GM12878 (cell line): ENCODE data around the gene PRM2. TPM values are rescaled to one million over a fixed set of nuclear protein-coding genes. Genes with fewer than 3 reads are reported as not detected.

Experiments
- ATAC-seq: fragments of 200-7000 bp; cut with Tn5 transposase; 3 replicates; pipeline ENCODE4 v1.9.1; 2020; ENCODE audit warnings: mild to moderate bottlenecking, moderate library complexity
- BruUV-seq: library from RNA; stranded (reverse); fragments of 400-500 nt; replicated peaks from 2 replicates; lab custom pipeline; 2021; lab: Mats Ljungman, UMichigan
- CTCF ChIA-PET: fragments of 300-600 bp; sonication (Branson Sonifier 250); formaldehyde crosslinking; extraction: SDS; loops from one replicate; lab custom pipeline; 2021; ENCODE audit warnings: inconsistent platforms; lab: Yijun Ruan, JAX
- POLR2A ChIA-PET: fragments of 350-600 bp; formaldehyde crosslinking; extraction: SDS; loops from one replicate; lab custom pipeline; 2021; ENCODE audit warnings: inconsistent platforms; lab: Charles Lee
- RAD21 ChIA-PET: fragments of 300-600 bp; sonication (Branson Sonifier 250); formaldehyde crosslinking; loops from one replicate; lab custom pipeline; 2023; ENCODE audit warnings: antibody characterized with exemption; ENCODE audit not compliant: unreplicated experiment; lab: Charles Lee
- SMC1A ChIA-PET: fragments of 300-600 bp; sonication (Branson Sonifier 250); formaldehyde crosslinking; loops from one replicate; lab custom pipeline; 2023; ENCODE audit not compliant: unreplicated experiment, uncharacterized antibody; lab: Charles Lee
- DNase-seq: peaks from one replicate; pipeline ENCODE4 v3.0.0-alpha.2; 2011; ENCODE audit warnings: low read depth, low spot score
- FAIRE-seq: peaks from 3 replicates; lab custom pipeline; 2011; peaks lifted over from hg19 to GRCh38; lab: Jason Lieb, UNC
- H2AFZ ChIP-seq: 2 replicates; pipeline ENCODE4 v1.6.0; 2011; ENCODE audit warnings: low read depth, low read length, control low read depth; ENCODE audit not compliant: control insufficient read depth
- H3K27ac ChIP-seq: 2 replicates; pipeline ENCODE4 v1.5.1; 2011; ENCODE audit warnings: control low read depth; ENCODE audit not compliant: control insufficient read depth, insufficient read depth
- H3K27me3 ChIP-seq, 2 experiments: replicated peaks in 1 of 2; 2 replicates each; pipeline versions ENCODE4 v1.6.0 to v1.6.1; 2011; ENCODE audit warnings: low read length in 1 of 2; ENCODE audit not compliant: control insufficient read depth in 2 of 2, insufficient read depth in 2 of 2
- H3K36me3 ChIP-seq, 2 experiments: 2 replicates each; pipeline ENCODE4 v1.5.1; 2011; ENCODE audit warnings: low read length in 1 of 2; ENCODE audit not compliant: control insufficient read depth in 2 of 2, insufficient read depth in 2 of 2
- H3K4me1 ChIP-seq: 2 replicates; pipeline ENCODE4 v1.6.1; 2011; ENCODE audit warnings: mild to moderate bottlenecking, low read length, moderate library complexity, mixed read lengths; ENCODE audit not compliant: control insufficient read depth, insufficient read depth
- H3K4me2 ChIP-seq: 2 replicates; pipeline ENCODE4 v1.6.0; 2011; ENCODE audit warnings: control low read depth; ENCODE audit not compliant: control insufficient read depth, insufficient read depth
- H3K4me3 ChIP-seq: fragments of 200-600 bp; sonication (generic); 2 replicates; pipeline ENCODE4 v1.5.1; 2016
- H3K79me2 ChIP-seq: 2 replicates; pipeline ENCODE4 v1.6.0; 2011; ENCODE audit warnings: low read length; ENCODE audit not compliant: control insufficient read depth, insufficient read depth
- H3K9ac ChIP-seq: 2 replicates; pipeline ENCODE4 v1.8.0; 2011; ENCODE audit warnings: low read length, control low read depth, mixed read lengths; ENCODE audit not compliant: control insufficient read depth, insufficient read depth
- H3K9me3 ChIP-seq: replicated peaks from 3 replicates; pipeline ENCODE4 v1.5.1; 2011; ENCODE audit warnings: mild to moderate bottlenecking, low read length; ENCODE audit not compliant: control insufficient read depth, insufficient read depth
- H4K20me1 ChIP-seq: 2 replicates; pipeline ENCODE4 v1.6.0; 2011; ENCODE audit not compliant: control insufficient read depth, insufficient read depth
- BACH1 ChIP-seq: fragments of 450-650 bp; IDR thresholded peaks from 2 replicates; pipeline ENCODE4 v1.6.1; 2017; ENCODE audit warnings: mild to moderate bottlenecking, borderline replicate concordance
- BRCA1 ChIP-seq: IDR thresholded peaks from 2 replicates; pipeline ENCODE4 v1.6.1; 2011; ENCODE audit warnings: low read depth, low read length, improper control_type of control experiment
- EP300 ChIP-seq, 2 experiments: fragments of 150-350 bp in 1 of 2; IDR thresholded peaks; 2 replicates each; pipeline ENCODE4 v1.6.1; 2011 to 2012; ENCODE audit warnings: low read depth in 2 of 2, low read length in 2 of 2, borderline replicate concordance in 1 of 2, improper control_type of control experiment in 1 of 2, inconsistent platforms in 1 of 2; ENCODE audit not compliant: control insufficient read depth in 1 of 2
- NR2F1 ChIP-seq: fragments of 450-650 bp; conservative IDR thresholded peaks from 2 replicates; pipeline ENCODE4 v1.6.1; 2017; ENCODE audit warnings: mild to moderate bottlenecking
- SRF ChIP-seq, 2 experiments: IDR thresholded peaks; 2 replicates each; pipeline ENCODE4 v1.6.1; 2011; ENCODE audit warnings: low read depth in 2 of 2, low read length in 2 of 2, mild to moderate bottlenecking in 1 of 2, moderate library complexity in 1 of 2
- SUZ12 ChIP-seq: fragments of 200-600 bp; sonication (generic); IDR thresholded peaks from one replicate; pipeline ENCODE4 v1.6.1; 2018; ENCODE audit warnings: antibody characterized with exemption, mild to moderate bottlenecking; ENCODE audit not compliant: unreplicated experiment
- WGBS: methylation state at CpG from one replicate; pipeline ENCODE4 v1.1.6; 2016; ENCODE audit warnings: low lambda C conversion rate; ENCODE audit not compliant: insufficient replicate concordance, insufficient coverage; ENCODE audit errors: missing lambda C conversion rate; 5-methylcytosine and 5-hydroxymethylcytosine counted together
- in situ Hi-C: fragments of 300-500 bp; cut with MboI; formaldehyde crosslinking; loops from 9 replicates; pipeline ENCODE4 v1.14.3; 2018; ENCODE audit warnings: mixed read lengths
- intact Hi-C: fragments of 100-400 bp; cut with micrococcal nuclease; formaldehyde crosslinking; loops from one replicate; pipeline ENCODE4 v1.14.2; 2022; ENCODE audit not compliant: unreplicated experiment
- polyA plus RNA-seq, 11 experiments: library from polyadenylated mRNA; depleted of rRNA in 4 of 11; unstranded in 6 of 11; stranded (reverse) in 5 of 11; fragments of >200 nt; fragmentation: Nextera tagmentation in 4 of 11; fragmentation: Illumina TruSeq in 1 of 11; extraction: Ambion mirVana in 4 of 11; extraction: Trizol in 1 of 11; gene quantifications; 1 replicate in 1 of 11; 2 replicates in 10 of 11; pipeline versions ENCODE4 v1.2.1 to v1.2.3, GENCODE V29; 2011 to 2016; ENCODE audit warnings: inconsistent platforms in 2 of 11, missing spikeins in 2 of 11, low read depth in 1 of 11
- total RNA-seq, 4 experiments: library from RNA; depleted of rRNA in 3 of 4; stranded (reverse); fragments of >200 nt in 3 of 4; fragmentation: Illumina TruSeq in 1 of 4; extraction: Trizol in 1 of 4; gene quantifications; 2 replicates each; pipeline versions ENCODE4 v1.2.1 to v1.2.3, GENCODE V29; 2013 to 2021
- TF ChIP-seq, protein P1 (sequence below): IDR thresholded peaks from 2 replicates; pipeline ENCODE4 v1.6.1; 2012; ENCODE audit warnings: low read length, inconsistent platforms
- TF ChIP-seq, protein P2 (sequence below): IDR thresholded peaks from 2 replicates; pipeline ENCODE4 v1.6.1; 2011; ENCODE audit warnings: borderline replicate concordance, low read depth, mild to moderate bottlenecking, moderate library complexity, mixed read lengths, low read length; ENCODE audit not compliant: insufficient read depth; ENCODE audit errors: extremely low read length

PRM2 gene
- total and polyA plus RNA-seq, 10 of the 15 experiments (the other 5 are each of a cell fraction or from before 2014, with no cell fraction given), result not detected

DNA sequence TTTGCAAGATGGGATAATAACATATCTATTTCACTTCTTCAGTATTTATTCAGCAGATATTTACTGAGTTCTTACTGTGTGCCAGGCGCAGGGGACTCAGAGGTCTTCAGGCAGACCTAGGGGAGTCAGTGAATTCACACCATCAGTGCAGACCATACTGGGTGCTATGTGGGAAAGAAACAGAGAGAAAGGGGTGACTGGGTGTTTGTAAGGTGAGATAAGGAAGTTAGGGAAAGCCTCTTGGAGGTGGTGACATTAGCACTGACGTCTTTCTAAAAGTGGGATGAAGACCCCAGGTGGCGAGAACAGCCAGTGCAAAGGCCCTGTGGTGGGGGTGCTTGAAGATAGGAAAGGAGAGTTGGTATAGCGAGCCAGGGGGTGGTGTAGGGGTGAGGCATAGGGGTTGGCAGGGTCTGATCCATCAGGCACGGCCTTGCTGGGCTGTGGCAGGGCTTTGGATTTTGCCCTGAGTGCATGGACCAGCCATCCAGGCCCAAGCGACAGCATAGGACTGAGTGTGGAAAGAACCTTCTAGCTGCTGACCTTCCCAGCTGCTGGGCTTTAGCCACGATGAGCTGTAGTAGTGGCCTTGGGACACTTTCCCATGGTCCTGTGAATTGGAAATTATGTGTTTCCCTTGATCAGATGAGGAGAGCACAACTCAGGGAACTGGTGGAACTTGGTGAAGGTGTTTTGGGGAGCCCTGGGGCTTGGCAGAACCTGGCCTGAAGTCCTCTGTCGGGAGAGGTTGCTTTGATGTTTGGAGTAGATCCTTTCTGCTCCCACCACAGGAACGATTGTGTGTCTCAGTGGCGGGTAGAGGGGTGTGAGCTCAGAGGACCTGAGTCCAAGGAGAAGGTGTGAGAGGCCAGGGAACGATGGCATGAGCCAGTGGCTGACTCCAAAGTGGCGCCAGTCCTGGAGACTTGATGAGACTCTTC is 16.4 kb downstream of the PRM2 start:
- FAIRE-seq, result no peak
- H4K20me1 ChIP-seq, result no peaks in the 10 kb centered on the region
- ChIA-PET POLR2A (interaction anchor here (0.5 to 5.8 kb wide), 6 partner anchors 12 to 205 kb away, joined by 3 to 80 read pairs (median 6); no protein-coding TSS in a partner anchor), SMC1A (interaction anchor here (0.6 to 8.8 kb wide), 17 partner anchors 11 to 295 kb away, joined by 3 to 108 read pairs (median 5); partner anchors contain the start of gene TNP2), CTCF (interaction anchor here (0.8 to 11.0 kb wide), 9 partner anchors 37 to 294 kb away, joined by 4 to 170 read pairs (median 32); no protein-coding TSS in a partner anchor), RAD21 (interaction anchor here (1.0 to 11.8 kb wide), 6 partner anchors 26 to 96 kb away, joined by 3 to 243 read pairs (median 54); no protein-coding TSS in a partner anchor)
- no TSS peak for BruUV-seq
- no peak overlapping the region for H3K9ac ChIP-seq
- intact Hi-C loops, result loop anchor here (5.0 kb wide), 3 partner anchors 158 to 278 kb away; no protein-coding TSS in a partner anchor
- no peak overlapping the region for H2AFZ ChIP-seq
- no peak overlapping the region for H3K4me3 ChIP-seq
- DNase-seq, result no peak
- no peak overlapping the region for H3K4me2 ChIP-seq
- ATAC-seq, result no peak
- in situ Hi-C loops, result no loop called here
- WGBS, result 87% methylated on average over 12 of the region's 12 CpGs
- H3K9me3 ChIP-seq, result no peaks in the 10 kb centered on the region
- no peak overlapping the region for H3K27ac ChIP-seq
- no peaks in the 10 kb centered on the region for H3K36me3 ChIP-seq
- H3K4me1 ChIP-seq, result peaks cover 45% of the 10 kb centered on the region
- H3K79me2 ChIP-seq, result peaks cover 11% of the 10 kb centered on the region
- H3K27me3 ChIP-seq, result no peaks in the 10 kb centered on the region
- TF ChIP-seq BACH1 (no peak), NR2F1 (no peak), SUZ12 (no peak), EP300 (IDR thresholded peaks at IDR 0.05; ENCODE audit: borderline replicate concordance in 1 of 2, control insufficient read depth in 1 of 2, low read depth in 2 of 2, low read length in 2 of 2) (no peak), SRF (IDR thresholded peaks at IDR 0.05; ENCODE audit: low read depth in 2 of 2, low read length in 2 of 2) (no peak), BRCA1 (no peak)
- TF ChIP-seq, protein P1, sequence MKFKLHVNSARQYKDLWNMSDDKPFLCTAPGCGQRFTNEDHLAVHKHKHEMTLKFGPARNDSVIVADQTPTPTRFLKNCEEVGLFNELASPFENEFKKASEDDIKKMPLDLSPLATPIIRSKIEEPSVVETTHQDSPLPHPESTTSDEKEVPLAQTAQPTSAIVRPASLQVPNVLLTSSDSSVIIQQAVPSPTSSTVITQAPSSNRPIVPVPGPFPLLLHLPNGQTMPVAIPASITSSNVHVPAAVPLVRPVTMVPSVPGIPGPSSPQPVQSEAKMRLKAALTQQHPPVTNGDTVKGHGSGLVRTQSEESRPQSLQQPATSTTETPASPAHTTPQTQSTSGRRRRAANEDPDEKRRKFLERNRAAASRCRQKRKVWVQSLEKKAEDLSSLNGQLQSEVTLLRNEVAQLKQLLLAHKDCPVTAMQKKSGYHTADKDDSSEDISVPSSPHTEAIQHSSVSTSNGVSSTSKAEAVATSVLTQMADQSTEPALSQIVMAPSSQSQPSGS, result no peak
- TF ChIP-seq, protein P2, sequence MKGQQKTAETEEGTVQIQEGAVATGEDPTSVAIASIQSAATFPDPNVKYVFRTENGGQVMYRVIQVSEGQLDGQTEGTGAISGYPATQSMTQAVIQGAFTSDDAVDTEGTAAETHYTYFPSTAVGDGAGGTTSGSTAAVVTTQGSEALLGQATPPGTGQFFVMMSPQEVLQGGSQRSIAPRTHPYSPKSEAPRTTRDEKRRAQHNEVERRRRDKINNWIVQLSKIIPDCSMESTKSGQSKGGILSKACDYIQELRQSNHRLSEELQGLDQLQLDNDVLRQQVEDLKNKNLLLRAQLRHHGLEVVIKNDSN, result no peak
